Keratinocyte (primary cell): ENCODE measurements around the gene ARID3A. TPM values are rescaled to one million over a fixed set of nuclear protein-coding genes. Genes with fewer than 3 reads are reported as not detected.

ENCODE experiments used
- DNase-seq: peaks from one replicate; pipeline ENCODE4 v3.0.0-alpha.2; 2011; ENCODE audit warnings: low read depth, missing footprints, low spot score
- FAIRE-seq: peaks from 2 replicates; lab custom pipeline; 2011; peaks lifted over from hg19 to GRCh38; lab: Jason Lieb, UNC
- H2AFZ ChIP-seq: 2 replicates; pipeline ENCODE4 v1.6.0; 2012; ENCODE audit warnings: low read length, control low read depth, inconsistent platforms; ENCODE audit not compliant: control insufficient read depth
- H3K27ac ChIP-seq: 2 replicates; pipeline ENCODE4 v1.5.1; 2011; ENCODE audit warnings: low read length; ENCODE audit not compliant: control insufficient read depth, insufficient read depth
- H3K27me3 ChIP-seq: 3 replicates; pipeline ENCODE4 v1.6.0; 2011; ENCODE audit warnings: low read length; ENCODE audit not compliant: control insufficient read depth, insufficient read depth; ENCODE audit errors: extremely low read depth
- H3K36me3 ChIP-seq, 2 experiments: 2 replicates in 1 of 2; 3 replicates in 1 of 2; pipeline ENCODE4 v1.5.1; 2011; ENCODE audit warnings: low read length in 2 of 2, mild to moderate bottlenecking in 1 of 2; ENCODE audit not compliant: control insufficient read depth in 2 of 2, insufficient read depth in 2 of 2; ENCODE audit errors: extremely low read depth in 1 of 2
- H3K4me1 ChIP-seq: 3 replicates; pipeline ENCODE4 v1.5.1; 2011; ENCODE audit warnings: low read length; ENCODE audit not compliant: control insufficient read depth, insufficient read depth; ENCODE audit errors: extremely low read depth
- H3K4me2 ChIP-seq: 3 replicates; pipeline ENCODE4 v1.6.0; 2011; ENCODE audit warnings: low read depth, low read length; ENCODE audit not compliant: control insufficient read depth, insufficient read depth; ENCODE audit errors: extremely low read depth
- H3K4me3 ChIP-seq, 3 experiments: fragments of 200-600 bp in 1 of 3; sonication (generic) in 1 of 3; 2 replicates in 2 of 3; 3 replicates in 1 of 3; pipeline ENCODE4 v1.5.1; 2011 to 2016; ENCODE audit warnings: low read length in 3 of 3, mild to moderate bottlenecking in 3 of 3, control low read depth in 2 of 3, inconsistent platforms in 1 of 3, low read depth in 1 of 3, mixed read lengths in 1 of 3, mixed run types in 1 of 3, moderate library complexity in 1 of 3; ENCODE audit not compliant: control insufficient read depth in 2 of 3, insufficient read depth in 2 of 3; ENCODE audit errors: extremely low read depth in 1 of 3
- H3K79me2 ChIP-seq: 2 replicates; pipeline ENCODE4 v1.6.0; 2012; ENCODE audit warnings: low read length; ENCODE audit not compliant: control insufficient read depth, insufficient read depth
- H3K9ac ChIP-seq: 3 replicates; pipeline ENCODE4 v1.6.0; 2011; ENCODE audit warnings: low read length; ENCODE audit not compliant: control insufficient read depth, insufficient read depth; ENCODE audit errors: extremely low read depth
- H3K9me1 ChIP-seq: 3 replicates; pipeline ENCODE4 v1.6.0; 2011; ENCODE audit warnings: low read length; ENCODE audit not compliant: control insufficient read depth, insufficient read depth; ENCODE audit errors: extremely low read depth
- H3K9me3 ChIP-seq: 2 replicates; pipeline ENCODE4 v1.5.1; 2012; ENCODE audit warnings: low read depth, low read length; ENCODE audit not compliant: control insufficient read depth
- H4K20me1 ChIP-seq: 3 replicates; pipeline ENCODE4 v1.6.0; 2011; ENCODE audit warnings: low read length; ENCODE audit not compliant: control insufficient read depth, insufficient read depth; ENCODE audit errors: extremely low read depth
- CTCF ChIP-seq, 3 experiments: IDR thresholded peaks in 1 of 3; conservative IDR thresholded peaks in 1 of 3; optimal IDR thresholded peaks in 1 of 3; 2 replicates in 2 of 3; 3 replicates in 1 of 3; pipeline versions ENCODE3 to v1.5.1; 2011; ENCODE audit warnings: low read length in 3 of 3, mild to moderate bottlenecking in 3 of 3, moderate library complexity in 2 of 3, control low read depth in 1 of 3, inconsistent platforms in 1 of 3; ENCODE audit not compliant: insufficient read depth in 2 of 3; ENCODE audit errors: extremely low read depth in 1 of 3
- EZH2 ChIP-seq: IDR thresholded peaks from one replicate; pipeline ENCODE4 v1.6.1; 2012; ENCODE audit warnings: inconsistent platforms, mild to moderate bottlenecking, low read length, moderate library complexity
- dilution Hi-C: fragments of 300-500 bp; cut with MboI; formaldehyde crosslinking; loops from one replicate; pipeline ENCODE4 v1.7.0; 2020; ENCODE audit warnings: low sequenced_read_pairs; ENCODE audit not compliant: extremely low pct_ligation_motif_present
- polyA plus RNA-seq, 5 experiments: library from polyadenylated mRNA; depleted of rRNA in 3 of 5; stranded (reverse) in 3 of 5; stranded (forward) in 1 of 5; unstranded in 1 of 5; fragments of >200 nt; gene quantifications; 1 replicate in 1 of 5; 2 replicates in 3 of 5; 3 replicates in 1 of 5; pipeline versions ENCODE4 v1.2.1 to v1.2.3, GENCODE V29; 2011 to 2012; ENCODE audit warnings: missing spikeins in 2 of 5, low read depth in 1 of 5, low replicate concordance in 1 of 5

ARID3A gene
- polyA plus RNA-seq, 1 donor (not counting 4 experiments of a cell fraction or from before 2014, with no cell fraction given), result 2.6 TPM

- no peak for DNase-seq
- H3K4me1 ChIP-seq, result no peaks in the 10 kb centered on the region
- H3K9me1 ChIP-seq, result no peaks in the 10 kb centered on the region
- no peak overlapping the region for H3K9ac ChIP-seq
- no peaks in the 10 kb centered on the region for H3K9me3 ChIP-seq
- FAIRE-seq, result no peak
- H3K4me2 ChIP-seq, result no peak overlapping the region
- H4K20me1 ChIP-seq, result no peaks in the 10 kb centered on the region
- H3K36me3 ChIP-seq, result peaks cover 0 to 1% of the 10 kb centered on the region in 2 experiments
- H2AFZ ChIP-seq, result no peak overlapping the region
- no peaks in the 10 kb centered on the region for H3K79me2 ChIP-seq
- dilution Hi-C loops, result no loop called here
- no peak overlapping the region for H3K4me3 ChIP-seq
- TF ChIP-seq CTCF (optimal IDR thresholded peaks at IDR 0.05 in 1 of 3, IDR thresholded peaks at IDR 0.05 in 1 of 3, conservative IDR thresholded peaks at IDR 0.05 in 1 of 3; ENCODE audit: extremely low read depth in 1 of 3, insufficient read depth in 2 of 3, low read length in 3 of 3), result no peak
- TF ChIP-seq EZH2, result no peak
- peaks cover 7% of the 10 kb centered on the region for H3K27me3 ChIP-seq
- H3K27ac ChIP-seq, result no peak overlapping the region
Observed at GRCh38 chr19:976476-976875, 50.6 kb downstream of the ARID3A start.

GRCh38 chr19:977058-977464, 51.2 kb downstream of the ARID3A start:
- Histone ChIP-seq H3K36me3 (peaks cover 0 to 1% of the 10 kb centered on the region in 2 experiments), H3K27me3 (peaks cover 7% of the 10 kb centered on the region), H3K9ac (no peak overlapping the region), H3K9me1 (no peaks in the 10 kb centered on the region), H2AFZ (no peak overlapping the region), H3K9me3 (no peaks in the 10 kb centered on the region), H3K79me2 (no peaks in the 10 kb centered on the region), H3K4me1 (no peaks in the 10 kb centered on the region), H3K4me2 (no peak overlapping the region), H3K4me3 (no peak overlapping the region), H4K20me1 (no peaks in the 10 kb centered on the region), H3K27ac (no peak overlapping the region)
- dilution Hi-C loops, result no loop called here
- DNase-seq (no peak), FAIRE-seq (no peak)
- TF ChIP-seq CTCF (optimal IDR thresholded peaks at IDR 0.05 in 1 of 3, IDR thresholded peaks at IDR 0.05 in 1 of 3, conservative IDR thresholded peaks at IDR 0.05 in 1 of 3; ENCODE audit: extremely low read depth in 1 of 3, insufficient read depth in 2 of 3, low read length in 3 of 3) (no peak), EZH2 (no peak)
